Measurements from ENCODE around the gene MEGF6. TPM values are rescaled to one million over a fixed set of nuclear protein-coding genes. Genes with fewer than 3 reads are reported as not detected.
"Not testable (repeated sequence)": the region's sequence is repeated elsewhere in the genome, so short reads cannot be mapped to it uniquely, and the experiment has no call there.

MEGF6 gene
- total RNA-seq, 1 experiment from 2014 or later: 21.3 TPM

- Mint-ChIP-seq H3K27ac (no peak overlapping the region; a peak in 1 of 7 replicates), H3K9me3 (peaks cover 2 to 4% of the 10 kb centered on the region in 2 experiments; a peak in 2 of 5 replicates)
Observed at GRCh38 chr1:3584915-3585314, 26.4 kb downstream of the MEGF6 start.

GRCh38 chr1:3583751-3584150 is 27.6 kb downstream of the MEGF6 start:
- H3K9me3 Mint-ChIP-seq; DNase-seq; H3K27ac ChIP-seq (ENCODE audit: insufficient read length, low read depth, low read length); H3K27me3 ChIP-seq (ENCODE audit: insufficient read depth, low read length); H3K9me3 ChIP-seq (ENCODE audit: control insufficient read depth, low read depth, low read length); H3K4me1 Mint-ChIP-seq; H3K4me3 Mint-ChIP-seq; H2BK120ac ChIP-seq (ENCODE audit: low read depth, low read length, poor library complexity, severe bottlenecking); H3K36me3 Mint-ChIP-seq (ENCODE audit: insufficient read depth in 1 of 3, low read depth in 3 of 3); H3K23me2 ChIP-seq (ENCODE audit: insufficient read length, low read depth, low read length, poor library complexity, severe bottlenecking); H4K91ac ChIP-seq (ENCODE audit: insufficient read length, low read depth, low read length); H4K8ac ChIP-seq (replicated peaks; ENCODE audit: insufficient read length, low read depth, low read length); H3K27me3 Mint-ChIP-seq (ENCODE audit: low read depth); H3K14ac ChIP-seq (ENCODE audit: insufficient read depth, low read length); H2BK15ac ChIP-seq (ENCODE audit: low read depth, low read length); H4K20me1 ChIP-seq (ENCODE audit: control insufficient read depth, insufficient read depth, insufficient read length); H2BK20ac ChIP-seq (ENCODE audit: low read depth, low read length, poor library complexity, severe bottlenecking); H2AFZ ChIP-seq (ENCODE audit: low read length); H3K79me2 ChIP-seq (ENCODE audit: insufficient read depth, low read length); H3K4me2 ChIP-seq (ENCODE audit: insufficient read depth, insufficient read length, low read length); H3T11ph ChIP-seq (ENCODE audit: low read length); H3K4ac ChIP-seq (ENCODE audit: low read depth, low read length); H3K27ac Mint-ChIP-seq; H3K9ac ChIP-seq (ENCODE audit: extremely low read depth, insufficient read length, low read length); H4K5ac ChIP-seq (ENCODE audit: insufficient read length, low read depth, low read length); H2AK5ac ChIP-seq (ENCODE audit: insufficient read length, low read length); H2BK12ac ChIP-seq (ENCODE audit: insufficient read length, low read depth, low read length); H3K4me1 ChIP-seq (ENCODE audit: insufficient read depth, low read length); H3K18ac ChIP-seq (ENCODE audit: insufficient read length, low read depth, low read length); H2BK5ac ChIP-seq (ENCODE audit: insufficient read length, low read length); H3K79me1 ChIP-seq (ENCODE audit: insufficient read depth, low read depth, low read length, poor library complexity, severe bottlenecking); H3K23ac ChIP-seq (ENCODE audit: insufficient read length, low read depth, low read length); H3K56ac ChIP-seq (ENCODE audit: insufficient read length, low read depth, low read length): not testable (repeated sequence)
- WGBS (ENCODE audit: extremely low coverage, insufficient read length, low lambda C conversion rate): no CpG with 5 or more reads among the region's 21 CpGs

More at GRCh38 chr1:3584915-3585314, 26.4 kb downstream of the MEGF6 start:
- Histone ChIP-seq H3K27ac (ENCODE audit: insufficient read length, low read depth, low read length) (no peak overlapping the region), H2BK5ac (ENCODE audit: insufficient read length, low read length) (no peak overlapping the region), H3K79me2 (ENCODE audit: insufficient read depth, low read length) (no peaks in the 10 kb centered on the region), H3K23me2 (ENCODE audit: insufficient read length, low read depth, low read length, poor library complexity, severe bottlenecking) (no peaks in the 10 kb centered on the region), H3K4me1 (ENCODE audit: insufficient read depth, low read length) (no peaks in the 10 kb centered on the region), H3K23ac (ENCODE audit: insufficient read length, low read depth, low read length) (no peak overlapping the region), H3K9ac (ENCODE audit: extremely low read depth, insufficient read length, low read length) (no peak overlapping the region), H3K4ac (ENCODE audit: low read depth, low read length) (no peak overlapping the region), H3K9me3 (ENCODE audit: control insufficient read depth, low read depth, low read length) (peaks cover 6% of the 10 kb centered on the region), H2BK12ac (ENCODE audit: insufficient read length, low read depth, low read length) (no peak overlapping the region), H4K91ac (ENCODE audit: insufficient read length, low read depth, low read length) (no peak overlapping the region), H3K56ac (ENCODE audit: insufficient read length, low read depth, low read length) (no peak overlapping the region), H2BK20ac (ENCODE audit: low read depth, low read length, poor library complexity, severe bottlenecking) (no peak overlapping the region), H4K20me1 (ENCODE audit: control insufficient read depth, insufficient read depth, insufficient read length) (no peaks in the 10 kb centered on the region), H4K8ac (replicated peaks; ENCODE audit: insufficient read length, low read depth, low read length) (no peak overlapping the region), H3K27me3 (ENCODE audit: insufficient read depth, low read length) (no peaks in the 10 kb centered on the region), H3K4me2 (ENCODE audit: insufficient read depth, insufficient read length, low read length) (no peak overlapping the region), H3K18ac (ENCODE audit: insufficient read length, low read depth, low read length) (no peak overlapping the region), H3K79me1 (ENCODE audit: insufficient read depth, low read depth, low read length, poor library complexity, severe bottlenecking) (no peaks in the 10 kb centered on the region), H3K14ac (ENCODE audit: insufficient read depth, low read length) (no peak overlapping the region), H4K5ac (ENCODE audit: insufficient read length, low read depth, low read length) (no peak overlapping the region), H2AFZ (ENCODE audit: low read length) (no peak overlapping the region), H2BK15ac (ENCODE audit: low read depth, low read length) (no peak overlapping the region), H2BK120ac (ENCODE audit: low read depth, low read length, poor library complexity, severe bottlenecking) (no peak overlapping the region), H2AK5ac (ENCODE audit: insufficient read length, low read length) (no peak overlapping the region), H3T11ph (ENCODE audit: low read length) (no peak overlapping the region)
- H3K4me3 Mint-ChIP-seq: no peak overlapping the region
- no peak for DNase-seq
- H3K36me3 Mint-ChIP-seq (ENCODE audit: insufficient read depth in 1 of 3, low read depth in 3 of 3): peaks cover 3 to 7% (median 5%) of the 10 kb centered on the region in 3 experiments; a peak in 4 of 7 replicates
- no peak for TF ChIP-seq CTCF (conservative IDR thresholded peaks at IDR 0.05)
- peaks cover 0 to 13% of the 10 kb centered on the region in 2 experiments; a peak in 2 of 4 replicates for H3K4me1 Mint-ChIP-seq
- no CpG with 5 or more reads among the region's 7 CpGs for WGBS (ENCODE audit: extremely low coverage, insufficient read length, low lambda C conversion rate)
- H3K27me3 Mint-ChIP-seq (ENCODE audit: low read depth): no peaks in the 10 kb centered on the region; the same call in 1 of the 2 replicates
